ENCODE data around the gene BCAS1. TPM values are rescaled to one million over a fixed set of nuclear protein-coding genes. Genes with fewer than 3 reads are reported as not detected.

Gene BCAS1
- total RNA-seq, 1 donor from 2014 or later, result 10.7 TPM

- no peaks in the 10 kb centered on the region for H3K9me3 Mint-ChIP-seq
- no peak overlapping the region for H3K27ac Mint-ChIP-seq
- peaks cover 5% of the 10 kb centered on the region for H3K4me1 Mint-ChIP-seq (ENCODE audit: unreplicated experiment)
- no peak for DNase-seq (ENCODE audit: extremely low spot score, unreplicated experiment)
- no peaks in the 10 kb centered on the region for H3K27me3 Mint-ChIP-seq
- no peaks in the 10 kb centered on the region for H3K36me3 Mint-ChIP-seq
- H3K4me3 Mint-ChIP-seq, result no peak overlapping the region
- no peak for TF ChIP-seq CTCF (conservative IDR thresholded peaks at IDR 0.05)
These were observed 13.8 kb upstream of the BCAS1 start for GRCh38 chr20:54084193-54084592.

DNA sequence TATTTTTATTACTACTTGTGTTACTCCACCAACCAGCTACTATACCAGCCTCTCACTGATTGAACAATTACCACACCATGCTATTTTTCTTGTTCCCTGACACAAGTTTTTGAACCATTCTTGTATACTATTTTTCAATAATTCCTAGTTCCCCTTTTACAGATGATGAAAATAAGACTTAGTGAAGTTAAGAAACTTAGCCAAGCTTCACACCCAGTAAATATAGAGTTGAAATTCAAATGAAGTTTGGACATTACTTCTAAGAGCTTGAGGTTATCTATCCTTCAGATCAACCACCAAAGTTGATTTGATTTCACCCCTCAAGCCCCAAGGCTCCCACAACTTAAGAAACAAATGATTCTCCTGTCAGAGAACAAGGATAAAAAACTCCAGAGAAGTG, 13.1 kb upstream of the BCAS1 start:
- peaks cover 5% of the 10 kb centered on the region for H3K4me1 Mint-ChIP-seq (ENCODE audit: unreplicated experiment)
- H3K9me3 Mint-ChIP-seq, result no peaks in the 10 kb centered on the region
- no peak overlapping the region for H3K27ac Mint-ChIP-seq
- no peaks in the 10 kb centered on the region for H3K36me3 Mint-ChIP-seq
- no peaks in the 10 kb centered on the region for H3K27me3 Mint-ChIP-seq
- DNase-seq (ENCODE audit: extremely low spot score, unreplicated experiment), result no peak
- H3K4me3 Mint-ChIP-seq, result no peak overlapping the region
- no peak for TF ChIP-seq CTCF (conservative IDR thresholded peaks at IDR 0.05)

DNA sequence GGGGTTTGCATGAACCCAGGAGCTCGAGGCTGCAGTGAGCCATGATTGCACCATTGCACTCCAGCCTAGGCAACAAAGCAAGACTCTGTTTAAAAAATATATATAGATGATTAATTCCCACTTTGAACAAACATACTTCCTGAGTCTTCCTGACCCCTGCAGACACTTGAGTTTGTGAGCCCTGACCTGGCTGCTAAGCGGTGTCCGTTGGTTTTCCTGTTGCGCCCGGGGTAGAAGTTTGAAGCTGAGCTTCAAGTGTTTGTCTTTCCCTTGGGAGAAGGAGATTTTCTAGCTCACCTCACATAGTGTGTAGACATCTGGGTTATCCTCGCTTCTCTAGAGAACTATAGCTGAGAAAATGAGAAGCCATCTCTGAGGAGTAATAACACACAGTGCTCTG, 11.7 kb upstream of the BCAS1 start:
- H3K27me3 Mint-ChIP-seq, result no peaks in the 10 kb centered on the region
- TF ChIP-seq CTCF (conservative IDR thresholded peaks at IDR 0.05), result no peak
- DNase-seq (ENCODE audit: extremely low spot score, unreplicated experiment), result no peak
- no peak overlapping the region for H3K4me3 Mint-ChIP-seq
- H3K36me3 Mint-ChIP-seq, result no peaks in the 10 kb centered on the region
- H3K27ac Mint-ChIP-seq, result no peak overlapping the region
- no peaks in the 10 kb centered on the region for H3K9me3 Mint-ChIP-seq
- H3K4me1 Mint-ChIP-seq (ENCODE audit: unreplicated experiment), result peaks cover 5% of the 10 kb centered on the region

DNA sequence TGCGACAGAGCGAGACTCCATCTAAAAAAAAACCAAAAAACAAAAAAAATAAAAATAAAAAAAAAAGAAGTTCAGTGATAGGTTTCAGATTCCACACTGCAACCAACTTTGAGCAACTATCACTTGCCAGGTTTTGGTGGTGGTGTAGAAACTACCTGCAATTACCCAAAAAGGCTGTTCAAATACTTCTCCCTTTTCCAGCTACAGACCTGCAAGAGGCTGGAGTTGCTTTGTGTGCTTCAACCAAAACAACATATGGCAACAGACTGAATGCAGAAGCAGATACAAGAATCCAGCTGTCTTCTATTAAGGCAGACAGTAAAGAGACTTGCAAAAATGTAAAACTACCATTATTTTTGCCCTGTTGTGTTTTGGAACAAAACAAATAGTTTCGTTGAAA, 9.3 kb upstream of the BCAS1 start:
- DNase-seq (ENCODE audit: extremely low spot score, unreplicated experiment), result no peak
- TF ChIP-seq CTCF (conservative IDR thresholded peaks at IDR 0.05), result no peak
- H3K27ac Mint-ChIP-seq, result no peak overlapping the region
- H3K9me3 Mint-ChIP-seq, result peaks cover 5% of the 10 kb centered on the region
- peaks cover 10% of the 10 kb centered on the region for H3K4me1 Mint-ChIP-seq (ENCODE audit: unreplicated experiment)
- H3K36me3 Mint-ChIP-seq, result no peaks in the 10 kb centered on the region
- H3K4me3 Mint-ChIP-seq, result no peak overlapping the region
- H3K27me3 Mint-ChIP-seq, result no peaks in the 10 kb centered on the region

GRCh38 chr20:54078296-54078984, 8.0 kb upstream of the BCAS1 start:
- H3K36me3 Mint-ChIP-seq, result no peaks in the 10 kb centered on the region
- TF ChIP-seq CTCF (conservative IDR thresholded peaks at IDR 0.05), result no peak
- H3K4me1 Mint-ChIP-seq (ENCODE audit: unreplicated experiment), result peaks cover 10% of the 10 kb centered on the region
- H3K27me3 Mint-ChIP-seq, result no peaks in the 10 kb centered on the region
- no peak for DNase-seq (ENCODE audit: extremely low spot score, unreplicated experiment)
- H3K4me3 Mint-ChIP-seq, result no peak overlapping the region
- H3K27ac Mint-ChIP-seq, result no peak overlapping the region
- H3K9me3 Mint-ChIP-seq, result peaks cover 5% of the 10 kb centered on the region
